Heart left ventricle (tissue), 13 donors: ENCODE measurements around the gene MOXD1.

Experiments used
- CTCF ChIP-seq, 12 donors: fragments of 200-600 bp; sonication (generic) in 4 of 12; IDR thresholded peaks; one replicate each; pipeline versions ENCODE4 v1.5.0 to v1.8.0; 2018 to 2022; ENCODE audit warnings: antibody characterized with exemption in 12 of 12, mild to moderate bottlenecking in 5 of 12
- POLR2A ChIP-seq, 2 donors: fragments of 450-650 bp; IDR thresholded peaks; one replicate each; pipeline ENCODE4 v1.6.1; 2017; ENCODE audit warnings: antibody characterized with exemption in 2 of 2, mild to moderate bottlenecking in 2 of 2, moderate library complexity in 2 of 2
- donor health status: ischemic (EF 13 %, LVEDD 7.1; RV severe dilation, severe dysfunction).
- donor health status: DM: no; HTN: yes; CAD: no.
- donor health status: DM: no; HTN: no; CAD: no.
- donor health status: ischemic (EF 25% LVEDD 6.9; RV normal size, moderate dysfunction).
- donor health status: ischemic (EF 25% LVEDD 5.7; RV mildly dilated, moderate dysfunction).
- donor health status: ischemic (EF 35%, LVEDD 5.7; RV mildly dilated, moderate dysfunction).
- donor health status: nonischemic (EF 11% LVEDD 7.7; RV severe dilation, severe dysfunction).
- donor health status: DM: yes; HTN: yes; CAD: no.
- donor health status: PGD.
- donor health status: ischemic (EF 29% LVEDD 5.4; RV normal size, mild dysfunction).
- donor health status: nonischemic (EF 23%, LVEDD 6.1; RV moderate dilation, normal function).

- TF ChIP-seq CTCF (IDR thresholded peaks at IDR 0.05) (no peak), POLR2A (IDR thresholded peaks at IDR 0.05) (no peak)
Measured at GRCh38 chr6:132425176-132425575, 23.9 kb upstream of the MOXD1 start.
